ENCODE results near the gene CBLC. TPM values are rescaled to one million over a fixed set of nuclear protein-coding genes. Genes with fewer than 3 reads are reported as not detected.
A peak's percentile ranks its signal among the peaks of the same experiment; 100 is the strongest.

Gene CBLC
- total RNA-seq, 1 donor from 2014 or later = not detected

DNA sequence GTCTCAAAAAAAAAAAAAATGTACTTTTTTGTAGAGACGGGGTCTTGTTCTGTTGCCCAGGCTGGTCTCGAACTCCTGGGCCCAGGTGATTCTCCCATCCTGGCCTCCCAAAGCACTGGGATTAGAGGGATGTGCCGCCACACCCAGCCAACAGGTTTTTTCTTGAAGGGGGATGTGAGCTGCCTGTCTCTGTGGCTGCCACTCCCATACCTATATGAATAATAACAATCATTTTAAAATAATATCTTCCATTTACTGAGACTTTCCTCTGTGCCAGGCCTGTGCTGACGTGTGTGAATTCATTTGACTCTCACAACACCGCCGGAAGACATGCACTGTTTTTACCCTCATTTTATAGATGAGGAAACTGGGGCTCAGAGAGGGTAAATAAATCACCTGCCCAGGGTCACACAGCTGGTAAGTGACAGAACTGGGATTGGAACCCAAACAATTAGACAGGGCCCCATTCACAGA lies 36.4 kb upstream of the CBLC start:
- Mint-ChIP-seq H3K9me3 (no peaks in the 10 kb centered on the region), H3K36me3 (ENCODE audit: low read depth) (no peaks in the 10 kb centered on the region), H3K4me1 (ENCODE audit: low read depth) (peaks cover 17% of the 10 kb centered on the region), H3K27ac (no peak overlapping the region), H3K4me3 (ENCODE audit: low read depth) (no peak overlapping the region), H3K27me3 (ENCODE audit: low read depth) (peaks cover 2% of the 10 kb centered on the region)
- intact Hi-C loops (cut with micrococcal nuclease) = no loop called here
- no peak for DNase-seq (ENCODE audit: low spot score)

DNA sequence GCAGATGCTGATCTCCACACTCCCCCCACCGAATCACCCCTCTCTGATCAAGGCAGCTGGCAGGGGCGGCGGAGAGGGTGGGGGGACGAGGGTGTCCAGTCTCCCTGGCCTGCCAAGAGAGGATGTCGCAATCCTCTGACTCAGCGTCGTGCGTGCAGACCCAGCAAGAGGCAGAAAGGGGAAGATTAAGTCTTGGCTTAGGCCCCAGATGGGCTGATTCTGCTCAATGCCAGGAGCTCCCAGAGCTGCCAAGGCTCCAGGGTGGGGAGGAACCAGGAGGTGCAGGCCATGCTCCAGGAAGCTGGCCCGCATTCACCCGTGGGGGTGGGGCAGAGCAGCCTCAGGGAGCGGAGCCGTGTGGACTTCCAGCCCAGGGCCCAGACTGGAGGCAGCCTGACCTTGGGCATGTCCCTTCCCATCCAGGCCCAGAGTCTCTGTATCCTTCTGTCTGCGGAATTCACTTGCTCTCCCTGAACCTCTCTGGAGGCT lies 35.8 kb upstream of the CBLC start:
- DNase-seq (ENCODE audit: low spot score) = no peak
- intact Hi-C loops (cut with micrococcal nuclease) = no loop called here
- H3K27ac Mint-ChIP-seq = no peak overlapping the region

DNA sequence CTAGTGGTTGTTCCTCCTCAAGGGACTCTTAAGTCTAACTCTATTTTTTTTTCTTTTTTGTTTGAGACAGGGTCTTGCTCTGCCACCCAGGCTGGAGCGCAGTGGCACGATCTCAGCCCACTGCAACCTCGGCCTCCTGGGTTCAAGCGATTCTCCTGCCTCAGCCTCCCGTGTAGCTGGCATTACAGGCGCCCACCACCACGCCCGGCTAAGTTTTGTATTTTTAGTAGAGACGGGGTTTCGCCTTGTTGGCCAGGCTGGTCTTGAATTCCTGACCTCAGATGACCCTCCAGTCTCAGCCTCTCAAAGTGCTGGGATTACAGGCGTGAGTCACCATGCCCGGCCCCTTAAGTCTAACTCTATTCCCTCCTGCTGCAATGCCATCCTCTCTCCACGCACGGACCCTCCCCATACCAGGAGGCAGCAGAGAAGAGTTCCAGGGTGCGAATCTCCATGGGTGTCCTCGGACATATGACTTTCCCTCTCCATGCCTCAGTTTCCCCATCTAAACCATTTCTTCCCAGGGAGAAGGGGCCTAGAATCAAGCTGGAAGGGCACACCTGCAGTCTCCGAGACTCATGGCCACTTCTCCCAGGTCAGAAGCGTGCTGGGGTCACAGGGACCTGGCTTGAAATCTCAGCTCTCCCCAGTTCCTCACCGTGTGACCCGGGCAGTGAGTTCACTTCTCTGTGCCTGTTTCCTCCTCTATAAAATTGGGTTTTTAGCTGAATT lies 35.2 kb upstream of the CBLC start:
- no peaks in the 10 kb centered on the region for H3K9me3 Mint-ChIP-seq
- H3K27me3 Mint-ChIP-seq (ENCODE audit: low read depth) = peaks cover 3% of the 10 kb centered on the region
- DNase-seq (ENCODE audit: low spot score) = no peak
- peaks cover 21% of the 10 kb centered on the region for H3K4me1 Mint-ChIP-seq (ENCODE audit: low read depth)
- no peak overlapping the region for H3K4me3 Mint-ChIP-seq (ENCODE audit: low read depth)
- intact Hi-C loops (cut with micrococcal nuclease) = no loop called here
- H3K27ac Mint-ChIP-seq = no peak overlapping the region
- no peaks in the 10 kb centered on the region for H3K36me3 Mint-ChIP-seq (ENCODE audit: low read depth)

More for the DNA sequence above, 35.8 kb upstream of the CBLC start:
- Mint-ChIP-seq H3K27me3 (ENCODE audit: low read depth) (peaks cover 4% of the 10 kb centered on the region), H3K9me3 (no peaks in the 10 kb centered on the region), H3K4me3 (ENCODE audit: low read depth) (no peak overlapping the region), H3K4me1 (ENCODE audit: low read depth) (peaks cover 23% of the 10 kb centered on the region), H3K36me3 (ENCODE audit: low read depth) (no peaks in the 10 kb centered on the region)

DNA sequence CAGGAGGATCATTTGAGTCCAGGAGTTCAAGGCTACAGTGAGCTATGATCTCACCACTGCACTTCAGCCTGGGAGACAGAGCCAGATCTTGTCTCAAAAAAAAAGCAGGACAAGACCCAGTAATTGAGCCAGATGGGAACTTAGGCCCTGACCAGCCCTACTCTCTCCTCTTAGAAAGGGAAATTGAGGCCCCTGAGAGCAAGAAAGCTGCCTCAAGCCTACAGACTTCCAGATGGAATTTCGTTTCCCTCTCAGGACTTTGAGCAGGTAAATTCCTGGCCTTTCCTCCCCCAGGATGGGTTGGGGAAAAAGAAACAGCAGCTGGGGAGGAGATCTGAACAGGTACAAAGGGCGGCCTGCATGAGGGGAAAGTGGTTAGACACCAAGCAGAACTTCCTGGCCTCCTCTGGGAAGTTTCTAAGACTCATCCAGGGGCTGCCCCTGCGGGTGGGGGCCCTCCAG lies 32.8 kb upstream of the CBLC start:
- H3K9me3 Mint-ChIP-seq = no peaks in the 10 kb centered on the region
- peaks cover 9% of the 10 kb centered on the region for H3K36me3 Mint-ChIP-seq (ENCODE audit: low read depth)
- no peak for DNase-seq (ENCODE audit: low spot score)
- H3K27me3 Mint-ChIP-seq (ENCODE audit: low read depth) = peaks cover 3% of the 10 kb centered on the region
- H3K4me1 Mint-ChIP-seq (ENCODE audit: low read depth) = peaks cover 28% of the 10 kb centered on the region
- H3K27ac Mint-ChIP-seq = no peak overlapping the region
- intact Hi-C loops (cut with micrococcal nuclease) = no loop called here
- H3K4me3 Mint-ChIP-seq (ENCODE audit: low read depth) = no peak overlapping the region

DNA sequence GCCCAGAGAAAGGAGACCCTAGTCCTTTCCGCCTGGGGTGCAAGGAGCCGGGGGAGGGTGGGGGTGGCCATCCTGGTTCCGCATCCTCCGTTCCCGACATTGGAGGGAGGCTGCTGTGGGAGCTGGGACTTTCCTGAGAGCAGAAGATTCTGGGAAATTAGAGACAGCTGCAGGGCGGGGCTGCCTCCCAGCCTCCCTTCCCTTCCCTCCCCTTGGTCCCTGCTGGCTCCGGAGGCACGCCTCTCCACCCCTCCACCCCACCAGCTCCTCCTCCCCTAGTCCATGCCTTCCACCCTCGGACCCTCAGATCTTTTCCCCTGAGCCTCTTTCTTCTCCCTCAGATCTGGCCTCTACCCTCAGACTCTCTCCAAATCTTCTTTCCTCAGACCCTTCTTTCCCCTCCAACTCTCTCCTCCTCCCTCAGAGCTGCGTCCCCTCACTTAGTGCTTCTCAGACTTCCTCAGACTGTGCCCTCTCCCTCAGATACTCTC lies 32.3 kb upstream of the CBLC start:
- Mint-ChIP-seq H3K4me3 (ENCODE audit: low read depth) (no peak overlapping the region), H3K27me3 (ENCODE audit: low read depth) (peaks cover 3% of the 10 kb centered on the region), H3K4me1 (ENCODE audit: low read depth) (peaks cover 31% of the 10 kb centered on the region), H3K27ac (peak overlapping the region; percentile 59), H3K36me3 (ENCODE audit: low read depth) (peaks cover 13% of the 10 kb centered on the region), H3K9me3 (no peaks in the 10 kb centered on the region)
- intact Hi-C loops (cut with micrococcal nuclease) = no loop called here
- no peak for DNase-seq (ENCODE audit: low spot score)

DNA sequence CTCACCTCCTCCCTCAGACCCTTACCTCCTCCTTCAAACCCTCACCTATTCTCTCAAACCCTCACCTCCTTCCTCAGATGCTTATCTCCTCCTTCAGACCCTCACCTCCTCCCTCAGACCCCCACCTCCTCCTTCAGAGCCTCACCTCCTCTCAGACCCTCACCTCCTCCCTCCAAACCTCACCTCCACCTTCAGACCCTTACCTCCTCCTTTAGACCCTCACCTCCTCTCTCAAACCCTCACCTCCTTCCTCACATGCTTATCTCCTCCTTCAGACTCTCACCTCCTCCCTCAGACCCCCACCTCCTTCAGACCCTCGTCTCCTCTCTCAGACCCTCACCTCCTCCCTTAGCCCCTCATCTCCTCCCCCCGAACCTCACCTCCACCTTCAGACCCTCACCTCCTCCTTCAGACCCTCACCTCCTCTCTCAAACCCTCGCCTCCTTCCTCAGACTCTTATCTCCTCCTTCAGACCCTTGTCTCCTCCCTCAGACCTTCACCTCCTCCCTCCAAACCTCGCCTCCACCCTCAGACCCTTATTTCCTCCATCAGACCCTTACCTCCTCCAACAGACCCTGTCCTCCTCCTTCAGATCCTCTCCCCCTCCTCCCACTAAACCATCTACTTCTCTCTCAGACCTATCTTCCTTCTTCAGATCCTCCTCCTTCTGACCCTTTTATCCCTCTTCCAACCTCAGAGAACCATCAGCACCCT lies 31.6 kb upstream of the CBLC start:
- H3K27ac Mint-ChIP-seq = peak overlapping the region; percentile 59
- peaks cover 3% of the 10 kb centered on the region for H3K27me3 Mint-ChIP-seq (ENCODE audit: low read depth)
- peaks cover 38% of the 10 kb centered on the region for H3K4me1 Mint-ChIP-seq (ENCODE audit: low read depth)
- no peak overlapping the region for H3K4me3 Mint-ChIP-seq (ENCODE audit: low read depth)
- no peak for DNase-seq (ENCODE audit: low spot score)
- H3K36me3 Mint-ChIP-seq (ENCODE audit: low read depth) = peaks cover 20% of the 10 kb centered on the region
- H3K9me3 Mint-ChIP-seq = no peaks in the 10 kb centered on the region
- intact Hi-C loops (cut with micrococcal nuclease) = loop anchor here (2.0 kb wide), 1 partner anchor 433 kb away; the partner anchor contains the start of genes BLOC1S3 and TRAPPC6A

DNA sequence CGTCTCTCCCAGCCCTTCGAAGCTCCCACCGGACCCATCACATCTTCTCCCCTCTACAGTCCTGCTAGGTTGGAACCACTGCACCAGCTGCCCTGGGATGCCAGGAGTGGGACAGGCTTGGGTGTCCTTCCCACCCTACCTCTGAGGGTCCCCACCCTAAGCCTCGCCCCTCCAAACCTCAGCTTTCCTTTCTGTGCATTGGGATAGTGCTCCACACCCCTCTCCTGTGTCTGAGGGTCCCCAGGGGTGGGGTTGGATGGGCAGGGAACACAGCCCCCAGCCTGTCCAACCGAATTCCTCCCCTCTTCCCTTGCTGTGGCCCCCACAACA lies 31.1 kb upstream of the CBLC start:
- no peak for DNase-seq (ENCODE audit: low spot score)
- Mint-ChIP-seq H3K27ac (peak overlapping the region; percentile 65), H3K27me3 (ENCODE audit: low read depth) (peaks cover 3% of the 10 kb centered on the region), H3K36me3 (ENCODE audit: low read depth) (peaks cover 25% of the 10 kb centered on the region), H3K4me1 (ENCODE audit: low read depth) (peaks cover 41% of the 10 kb centered on the region), H3K4me3 (ENCODE audit: low read depth) (peak overlapping the region; percentile 92), H3K9me3 (no peaks in the 10 kb centered on the region)
- intact Hi-C loops (cut with micrococcal nuclease) = loop anchor here (2.0 kb wide), 1 partner anchor 432 kb away; the partner anchor contains the start of genes BLOC1S3 and TRAPPC6A

DNA sequence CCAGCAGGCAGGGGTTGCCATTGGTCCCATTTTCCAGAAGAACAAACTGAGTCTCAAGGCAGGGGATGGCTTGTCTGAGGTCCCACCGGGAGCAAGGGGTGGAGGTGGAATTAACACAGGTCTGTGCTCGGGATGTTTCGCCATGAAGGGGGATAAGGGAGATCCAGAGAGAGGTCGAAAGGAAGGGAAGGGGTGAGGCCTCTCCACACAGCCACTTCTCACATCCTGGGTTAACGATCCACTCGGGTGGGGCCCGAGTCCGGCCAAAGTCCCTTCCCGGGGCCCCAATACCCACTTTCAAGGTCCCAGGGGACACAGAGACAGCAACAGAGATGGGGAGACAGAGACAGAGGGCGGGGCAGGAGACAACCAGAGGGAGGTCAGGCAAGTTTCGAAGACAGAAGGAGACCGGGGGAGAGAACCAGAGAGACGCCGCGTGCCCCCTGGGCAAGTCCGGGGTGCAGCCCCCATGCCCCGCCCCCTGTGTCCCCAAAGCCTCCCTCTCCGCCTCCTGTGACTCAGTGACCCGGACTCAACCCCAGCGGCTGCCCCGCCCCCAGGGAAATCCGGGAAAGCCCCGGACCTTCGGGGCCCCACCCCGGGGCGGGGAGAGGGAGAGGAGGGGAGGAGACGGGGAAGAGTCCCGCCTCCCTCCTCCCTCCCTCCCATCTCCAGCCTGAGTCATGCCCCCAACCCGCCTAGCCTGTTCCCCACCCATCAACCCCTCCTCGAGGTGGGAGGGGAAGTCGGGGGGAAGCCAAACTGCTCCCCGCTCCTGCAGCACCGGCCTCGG lies 30.5 kb upstream of the CBLC start:
- peaks cover 46% of the 10 kb centered on the region for H3K4me1 Mint-ChIP-seq (ENCODE audit: low read depth)
- peak; percentile 83 for DNase-seq (ENCODE audit: low spot score)
- no peaks in the 10 kb centered on the region for H3K9me3 Mint-ChIP-seq
- peak overlapping the region; percentile 92 for H3K4me3 Mint-ChIP-seq (ENCODE audit: low read depth)
- peaks cover 3% of the 10 kb centered on the region for H3K27me3 Mint-ChIP-seq (ENCODE audit: low read depth)
- H3K36me3 Mint-ChIP-seq (ENCODE audit: low read depth) = peaks cover 31% of the 10 kb centered on the region
- H3K27ac Mint-ChIP-seq = peak overlapping the region; percentile 97
- intact Hi-C loops (cut with micrococcal nuclease) = loop anchor here (1.0 to 2.0 kb wide), 3 partner anchors 23 to 432 kb away; partner anchors contain the start of genes BLOC1S3 and TRAPPC6A

DNA sequence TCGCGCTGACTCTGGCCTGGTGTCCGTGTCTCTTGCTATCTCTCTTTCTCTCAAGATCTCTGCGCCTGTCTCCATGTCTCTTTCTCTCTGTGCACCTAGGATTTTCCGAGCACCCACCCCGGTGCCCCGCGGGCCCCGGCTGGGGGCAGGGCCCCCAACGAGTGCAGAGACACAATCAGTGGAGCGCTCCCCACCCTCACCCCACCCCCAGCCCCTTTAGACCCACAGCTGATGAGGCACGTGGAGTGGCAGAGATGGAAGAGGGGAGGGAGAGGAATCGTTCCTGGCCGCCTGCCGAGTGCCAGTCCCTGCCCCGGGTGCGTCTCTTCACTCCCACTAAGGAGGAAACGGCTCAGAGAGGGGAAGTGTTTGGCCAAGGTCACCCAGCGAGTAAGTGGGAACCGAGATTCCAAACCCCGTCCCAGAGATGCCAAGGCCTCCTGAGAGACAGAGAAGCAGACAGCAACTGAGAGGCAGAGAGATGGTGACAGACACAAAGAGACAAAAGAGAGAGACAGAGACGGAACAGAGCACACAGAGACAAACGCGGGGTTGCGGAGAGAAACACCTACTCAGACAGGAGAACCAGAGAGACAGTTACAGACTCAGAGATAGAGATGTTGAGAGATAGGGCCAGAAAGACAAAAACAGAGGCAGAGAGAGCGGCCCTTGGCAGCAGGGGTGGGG lies 29.8 kb upstream of the CBLC start:
- Mint-ChIP-seq H3K27me3 (ENCODE audit: low read depth) (peaks cover 3% of the 10 kb centered on the region), H3K36me3 (ENCODE audit: low read depth) (peaks cover 38% of the 10 kb centered on the region), H3K4me3 (ENCODE audit: low read depth) (peak overlapping the region; percentile 92), H3K27ac (peak overlapping the region; percentile 97), H3K4me1 (ENCODE audit: low read depth) (peaks cover 54% of the 10 kb centered on the region), H3K9me3 (no peaks in the 10 kb centered on the region)
- intact Hi-C loops (cut with micrococcal nuclease) = loop anchor here (1.0 to 2.0 kb wide), 3 partner anchors 22 to 431 kb away; partner anchors contain the start of genes BLOC1S3 and TRAPPC6A
- DNase-seq (ENCODE audit: low spot score) = no peak

DNA sequence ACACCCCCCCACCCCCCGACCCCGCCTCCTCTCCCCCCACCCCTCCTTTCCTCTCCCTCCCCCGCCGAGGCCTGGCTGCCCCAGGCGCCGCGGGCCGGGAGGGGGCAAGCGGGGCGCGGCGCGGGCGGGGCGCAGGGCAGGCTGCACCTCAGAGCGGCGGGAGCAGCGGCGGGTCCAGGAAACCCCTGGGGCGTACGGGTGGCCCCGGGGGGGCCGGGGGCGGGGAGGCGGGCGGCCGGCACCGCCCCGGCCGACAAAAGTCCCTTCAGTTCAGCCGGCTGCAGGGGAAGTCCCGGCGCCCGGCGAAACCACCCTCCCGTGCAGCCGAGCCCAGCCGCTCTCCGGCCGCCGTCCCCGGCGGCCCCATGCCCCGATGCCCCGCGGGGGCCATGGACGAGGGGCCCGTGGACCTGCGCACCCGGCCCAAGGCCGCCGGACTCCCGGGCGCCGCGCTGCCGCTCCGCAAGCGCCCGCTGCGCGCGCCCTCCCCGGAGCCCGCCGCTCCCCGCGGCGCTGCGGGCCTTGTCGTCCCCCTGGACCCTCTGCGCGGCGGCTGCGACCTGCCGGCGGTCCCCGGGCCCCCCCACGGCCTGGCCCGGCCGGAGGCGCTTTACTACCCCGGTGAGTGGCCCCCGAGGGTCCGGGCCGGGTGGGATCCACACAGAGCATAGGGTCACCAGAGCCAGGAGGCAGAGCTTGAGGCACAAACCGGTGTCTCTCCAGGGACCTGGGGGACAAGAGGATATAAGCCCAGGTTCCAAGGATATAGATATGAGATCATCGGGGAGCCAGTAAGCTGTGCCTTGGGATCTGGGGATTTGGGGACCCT lies 29.1 kb upstream of the CBLC start, which contains the start of gene BCL3:
BCL3 (plus strand) TSS at position 283 of the 829 bp plus-strand sequence; CDS start at position 366, 83 bp downstream.
- Mint-ChIP-seq H3K36me3 (ENCODE audit: low read depth) (peaks cover 45% of the 10 kb centered on the region), H3K4me1 (ENCODE audit: low read depth) (peaks cover 56% of the 10 kb centered on the region), H3K27ac (peak within 1 kb of the TSS; percentile 97), H3K4me3 (ENCODE audit: low read depth) (peak within 1 kb of the TSS; percentile 93), H3K9me3 (no peaks in the 10 kb centered on the region), H3K27me3 (ENCODE audit: low read depth) (peaks cover 3% of the 10 kb centered on the region)
- intact Hi-C loops (cut with micrococcal nuclease) = no loop called here
- DNase-seq (ENCODE audit: low spot score) = peak; percentile 76

DNA sequence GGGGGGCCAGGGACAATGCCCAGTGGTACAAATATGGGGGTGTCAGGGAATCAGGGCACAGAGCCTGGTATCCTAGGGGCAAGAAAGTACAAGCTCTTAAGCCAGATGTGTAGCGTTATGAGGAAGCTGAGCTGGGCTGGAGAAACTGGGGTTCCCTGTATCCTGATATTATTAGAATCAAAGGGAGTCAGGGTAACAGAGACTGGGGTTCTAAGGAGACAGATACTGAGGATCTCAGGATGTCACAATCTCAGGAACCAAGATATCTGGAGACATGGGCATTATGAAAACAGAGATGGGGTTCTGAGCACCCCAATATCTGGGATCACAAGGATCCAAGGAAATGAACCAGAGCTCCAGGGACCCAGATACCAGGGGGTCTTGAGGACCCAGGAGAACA lies 28.4 kb upstream of the CBLC start:
- Mint-ChIP-seq H3K4me3 (ENCODE audit: low read depth) (peak overlapping the region; percentile 93), H3K27ac (peak overlapping the region; percentile 78), H3K9me3 (no peaks in the 10 kb centered on the region), H3K4me1 (ENCODE audit: low read depth) (peaks cover 56% of the 10 kb centered on the region), H3K36me3 (ENCODE audit: low read depth) (peaks cover 50% of the 10 kb centered on the region), H3K27me3 (ENCODE audit: low read depth) (peaks cover 3% of the 10 kb centered on the region)
- DNase-seq (ENCODE audit: low spot score) = no peak
- intact Hi-C loops (cut with micrococcal nuclease) = no loop called here

All from activated T-helper 2 cell treated with anti-CD3 and anti-CD28 coated beads, Interferon-gamma antibody, Interleukin-2, Interleukin-4, amounts not matched to agents 10 μg/mL and 5 μg/mL and 100 μg/mL, durations not matched to agents 14 hours and 24 hours and 36 hours (primary cell).